GM12878 (cell line): Measurements from ENCODE around the gene PSENEN.

ENCODE experiments used
- CTCF ChIP-seq, 3 experiments: IDR thresholded peaks in 2 of 3; conservative IDR thresholded peaks in 1 of 3; 2 replicates each; pipeline ENCODE4 v1.5.1; 2011; ENCODE audit warnings: low read depth in 3 of 3, low read length in 3 of 3, mild to moderate bottlenecking in 3 of 3, control low read depth in 2 of 3, moderate library complexity in 2 of 3, inconsistent platforms in 1 of 3, mixed read lengths in 1 of 3; ENCODE audit not compliant: control insufficient read depth in 2 of 3, insufficient read depth in 1 of 3; ENCODE audit errors: extremely low read depth in 1 of 3
- MEF2A ChIP-seq: IDR thresholded peaks from 2 replicates; pipeline ENCODE4 v1.6.1; 2011; ENCODE audit warnings: low read depth, mild to moderate bottlenecking, low read length, moderate library complexity; ENCODE audit not compliant: insufficient read depth
- RAD21 ChIP-seq: IDR thresholded peaks from 2 replicates; pipeline ENCODE4 v1.6.1; 2011; ENCODE audit warnings: mild to moderate bottlenecking, low read depth, low read length, moderate library complexity; ENCODE audit not compliant: insufficient read depth
- REST ChIP-seq: IDR thresholded peaks from 2 replicates; pipeline ENCODE4 v1.6.1; 2012; ENCODE audit warnings: mild to moderate bottlenecking, low read depth, low read length

- no peak for TF ChIP-seq RAD21
- TF ChIP-seq REST: no peak
- no peak for TF ChIP-seq MEF2A
- TF ChIP-seq CTCF (IDR thresholded peaks at IDR 0.05 in 2 of 3, conservative IDR thresholded peaks at IDR 0.05 in 1 of 3; ENCODE audit: control insufficient read depth in 2 of 3, extremely low read depth in 1 of 3, insufficient read depth in 1 of 3, low read depth in 3 of 3, low read length in 3 of 3): no peak
Observed at GRCh38 chr19:35713904-35714495, 31.5 kb upstream of the PSENEN start.
